GM12801 (cell line): Measurements from ENCODE around the gene CMPK2.

Experiments used
- CTCF ChIP-seq: IDR thresholded peaks from one replicate; pipeline ENCODE4 v1.5.1; 2011; ENCODE audit warnings: control low read depth; ENCODE audit not compliant: insufficient read length; ENCODE audit errors: extremely low read depth

The CMPK2 gene

DNA sequence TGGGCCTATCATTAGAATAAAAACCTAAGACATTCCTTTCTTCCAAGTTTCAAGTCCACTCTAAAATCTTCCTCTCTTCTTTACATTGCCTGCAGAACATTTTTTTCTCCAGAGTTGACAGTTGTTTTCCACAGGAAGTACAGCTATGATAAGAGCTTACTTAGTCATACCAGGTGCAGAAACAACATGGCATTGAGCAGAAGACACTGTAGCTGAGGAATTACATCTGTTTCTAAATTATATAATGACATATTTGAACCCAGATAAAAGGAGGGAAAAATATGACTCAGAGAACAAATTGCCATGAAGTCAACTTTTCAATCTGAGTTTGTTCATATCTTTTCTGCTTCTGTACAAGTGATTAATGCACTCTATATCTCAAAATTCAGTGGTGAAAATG is 30.2 kb downstream of the CMPK2 start:
- no peak for TF ChIP-seq CTCF

- TF ChIP-seq CTCF, result no peak
Measured at GRCh38 chr2:6834163-6834562, 31.5 kb downstream of the CMPK2 start.

- TF ChIP-seq CTCF, result no peak
Measured at GRCh38 chr2:6833300-6833604, 32.5 kb downstream of the CMPK2 start.

GRCh38 chr2:6832596-6833299 is 33.0 kb downstream of the CMPK2 start:
- TF ChIP-seq CTCF, result no peak

DNA sequence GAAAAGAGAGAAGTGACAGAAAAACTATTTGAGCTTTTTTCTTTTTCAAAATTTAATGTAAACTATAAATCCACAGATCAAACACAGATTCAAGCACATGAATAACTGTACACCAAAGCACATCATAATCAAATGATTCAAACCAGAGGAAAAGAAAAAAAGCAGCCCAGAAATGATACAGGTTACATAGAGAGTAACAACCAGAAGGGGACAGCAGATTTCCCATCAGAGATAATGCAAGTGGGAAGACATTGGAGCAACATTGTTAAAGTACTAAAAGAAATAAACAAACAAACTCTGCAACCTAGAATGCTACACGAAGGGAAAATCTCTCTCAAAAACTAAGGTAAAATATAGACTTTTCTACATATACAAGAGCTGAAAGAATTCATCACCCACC is 34.5 kb downstream of the CMPK2 start:
- no peak for TF ChIP-seq CTCF

DNA sequence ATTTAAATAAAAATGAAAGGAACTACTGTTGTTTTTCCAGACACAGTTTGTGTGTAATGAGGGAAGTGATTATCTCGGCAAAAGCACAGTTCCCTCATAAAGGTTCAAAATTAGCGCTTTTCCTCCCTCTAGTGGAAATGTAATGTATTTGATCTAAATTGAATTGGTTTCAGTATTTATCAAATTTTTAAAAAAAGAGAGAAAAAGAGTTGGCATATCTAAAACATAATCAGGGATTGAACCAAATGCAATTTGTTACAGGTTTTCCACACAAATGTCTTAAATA is 37.5 kb downstream of the CMPK2 start:
- TF ChIP-seq CTCF, result no peak

- no peak for TF ChIP-seq CTCF
Measured at GRCh38 chr2:6827566-6828298, 38.0 kb downstream of the CMPK2 start.
